Erythroblast (primary cell): Measurements from ENCODE around the gene ARL15.

Experiments used
- GATA1 ChIP-seq: IDR thresholded peaks from 2 replicates; pipeline ENCODE4 v1.6.1; 2011; ENCODE audit warnings: low read depth, mild to moderate bottlenecking, control low read depth, low read length, moderate library complexity
- POLR2A ChIP-seq: IDR thresholded peaks from 2 replicates; pipeline ENCODE4 v1.6.1; 2011; ENCODE audit warnings: mild to moderate bottlenecking, low read length

DNA sequence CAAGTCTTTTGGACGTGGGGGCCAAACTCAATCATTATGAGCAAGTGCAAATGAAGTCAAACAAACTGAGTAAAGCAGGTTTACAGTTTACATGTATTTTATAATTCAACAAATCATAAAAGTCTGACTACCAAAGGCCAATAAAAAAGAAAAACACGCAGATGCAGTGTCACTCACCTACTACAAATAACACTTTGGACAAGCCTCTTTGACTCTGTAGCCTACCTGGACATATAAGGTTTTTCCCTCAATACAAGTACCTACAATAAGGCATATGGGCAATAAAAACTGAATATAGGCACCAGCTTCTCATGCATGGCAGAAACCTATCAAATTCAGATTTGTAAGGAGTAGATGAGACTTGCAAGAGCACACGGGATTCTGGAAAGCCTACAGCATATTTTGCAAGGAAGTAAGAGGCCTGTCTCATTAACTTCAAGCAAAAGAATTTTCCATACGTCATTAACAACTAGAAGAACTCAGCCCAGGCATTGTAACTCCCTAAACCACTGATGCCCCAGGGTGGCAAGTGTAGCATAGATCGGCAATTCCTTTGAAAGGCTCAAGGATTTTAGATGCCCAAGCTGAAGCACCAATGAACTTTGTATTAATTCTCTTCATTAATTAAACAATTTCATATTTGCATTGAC is 21.7 kb downstream of the ARL15 start:
- TF ChIP-seq POLR2A: no peak
- TF ChIP-seq GATA1: no peak
